IMR-90 (cell line): ENCODE measurements around the gene LTBP4.

ENCODE experiments used
- CEBPB ChIP-seq: IDR thresholded peaks from 2 replicates; pipeline ENCODE4 v1.6.1; 2012; ENCODE audit warnings: low read depth, low read length, improper control_type of control experiment
- CTCF ChIP-seq: conservative IDR thresholded peaks from 2 replicates; pipeline ENCODE4 v1.5.1; 2012; ENCODE audit warnings: mild to moderate bottlenecking, low read depth, low read length, improper control_type of control experiment
- FOS ChIP-seq: fragments of 150-350 bp; IDR thresholded peaks from 2 replicates; pipeline ENCODE4 v1.6.1; 2016; ENCODE audit warnings: low read depth, low read length
- MAFK ChIP-seq: IDR thresholded peaks from 2 replicates; pipeline ENCODE4 v1.6.1; 2012; ENCODE audit warnings: low read depth, low read length, improper control_type of control experiment
- MAZ ChIP-seq: IDR thresholded peaks from 2 replicates; pipeline ENCODE4 v1.6.1; 2012; ENCODE audit warnings: low read depth, mild to moderate bottlenecking, low read length, improper control_type of control experiment, moderate library complexity, borderline replicate concordance
- MXI1 ChIP-seq: IDR thresholded peaks from 2 replicates; pipeline ENCODE4 v1.6.1; 2012; ENCODE audit warnings: low read depth, mild to moderate bottlenecking, low read length, moderate library complexity, borderline replicate concordance
- NFE2L2 ChIP-seq: fragments of 150-350 bp; IDR thresholded peaks from 2 replicates; pipeline ENCODE4 v1.6.1; 2016; ENCODE audit warnings: low read depth, mild to moderate bottlenecking, low read length
- POLR2A ChIP-seq: IDR thresholded peaks from 2 replicates; pipeline ENCODE4 v1.6.1; 2012; ENCODE audit warnings: mild to moderate bottlenecking, low read depth, low read length
- RAD21 ChIP-seq: IDR thresholded peaks from 2 replicates; pipeline ENCODE4 v1.6.1; 2012; ENCODE audit warnings: low read length, improper control_type of control experiment
- RCOR1 ChIP-seq: IDR thresholded peaks from 2 replicates; pipeline ENCODE4 v1.6.1; 2012; ENCODE audit warnings: mild to moderate bottlenecking, low read length, improper control_type of control experiment; ENCODE audit not compliant: insufficient replicate concordance
- SMC3 ChIP-seq: fragments of 150-350 bp; IDR thresholded peaks from 2 replicates; pipeline ENCODE4 v1.6.1; 2016; ENCODE audit warnings: low read depth, mild to moderate bottlenecking, antibody characterized with exemption, low read length, moderate library complexity
- TF ChIP-seq, protein P1 (sequence below): fragments of 150-350 bp; IDR thresholded peaks from 2 replicates; pipeline ENCODE4 v1.6.1; 2017; ENCODE audit warnings: mild to moderate bottlenecking, antibody characterized with exemption, low read length, low read depth

DNA sequence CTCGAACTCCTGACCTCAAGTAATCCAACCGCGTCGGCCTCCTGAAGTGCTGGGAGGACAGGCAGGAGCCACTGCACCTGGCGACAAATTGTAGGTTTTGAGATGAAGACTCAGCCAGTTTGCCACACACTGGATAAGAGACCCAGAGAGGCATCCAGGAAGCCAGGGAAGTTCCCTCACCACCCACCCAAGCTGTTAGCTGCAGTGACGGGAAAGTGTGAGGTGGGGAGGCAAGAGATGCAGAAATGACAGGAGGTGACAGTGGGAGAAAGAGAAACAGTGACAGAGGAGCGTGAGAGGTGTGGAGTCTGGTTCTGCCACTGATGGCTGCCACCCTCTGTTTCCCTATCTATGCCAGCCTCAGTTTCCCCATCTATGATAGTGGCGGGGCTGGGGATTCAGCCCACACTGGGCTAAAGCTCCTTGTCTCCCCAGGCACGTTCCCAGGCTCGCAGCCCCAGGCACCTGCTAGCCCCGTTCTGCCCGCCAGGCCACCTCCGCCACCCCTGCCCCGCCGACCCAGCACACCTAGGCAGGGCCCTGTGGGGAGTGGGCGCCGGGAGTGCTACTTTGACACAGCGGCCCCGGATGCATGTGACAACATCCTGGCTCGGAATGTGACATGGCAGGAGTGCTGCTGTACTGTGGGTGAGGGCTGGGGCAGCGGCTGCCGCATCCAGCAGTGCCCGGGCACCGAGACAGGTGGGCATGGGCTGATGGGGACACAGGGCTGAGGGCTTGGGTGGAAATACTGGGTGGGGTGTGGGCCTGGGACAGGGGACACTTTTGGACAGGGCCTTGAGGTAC lies 21.0 kb downstream of the LTBP4 start:
- TF ChIP-seq CTCF (no peak), CEBPB (no peak), MAFK (no peak), POLR2A (no peak), SMC3 (no peak), FOS (no peak), RAD21 (no peak), NFE2L2 (no peak), MAZ (no peak), RCOR1 (no peak), MXI1 (no peak)
- TF ChIP-seq, protein P1, sequence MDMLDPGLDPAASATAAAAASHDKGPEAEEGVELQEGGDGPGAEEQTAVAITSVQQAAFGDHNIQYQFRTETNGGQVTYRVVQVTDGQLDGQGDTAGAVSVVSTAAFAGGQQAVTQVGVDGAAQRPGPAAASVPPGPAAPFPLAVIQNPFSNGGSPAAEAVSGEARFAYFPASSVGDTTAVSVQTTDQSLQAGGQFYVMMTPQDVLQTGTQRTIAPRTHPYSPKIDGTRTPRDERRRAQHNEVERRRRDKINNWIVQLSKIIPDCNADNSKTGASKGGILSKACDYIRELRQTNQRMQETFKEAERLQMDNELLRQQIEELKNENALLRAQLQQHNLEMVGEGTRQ: no peak
